Loucy (cell line): Measurements from ENCODE around the gene TADA1.

ENCODE experiments used
- CTCF ChIP-seq: fragments of 200-600 bp; sonication (generic); conservative IDR thresholded peaks from 2 replicates; pipeline ENCODE4 v1.5.1; 2014; ENCODE audit warnings: mild to moderate bottlenecking, antibody characterized with exemption, low read length
- EZH2phosphoT487 ChIP-seq: fragments of 200-600 bp; IDR thresholded peaks from 2 replicates; pipeline ENCODE4 v1.6.1; 2018; ENCODE audit warnings: antibody characterized with exemption, mild to moderate bottlenecking, moderate library complexity, borderline replicate concordance

GRCh38 chr1:166911624-166912023 lies 35.6 kb upstream of the TADA1 start:
- TF ChIP-seq CTCF (no peak), EZH2phosphoT487 (no peak)
